Measurements from ENCODE around the gene RRM2. TPM values are rescaled to one million over a fixed set of nuclear protein-coding genes. Genes with fewer than 3 reads are reported as not detected.
"Not testable (repeated sequence)": the region's sequence is repeated elsewhere in the genome, so short reads cannot be mapped to it uniquely, and the experiment has no call there.

Gene RRM2
- total RNA-seq, 1 experiment from 2014 or later: 163 TPM

- no peak for DNase-seq
- H3K27ac ChIP-seq (ENCODE audit: insufficient read length, low read depth, low read length): no peak overlapping the region
- H3K36me3 Mint-ChIP-seq (ENCODE audit: insufficient read depth in 1 of 3, low read depth in 3 of 3): peaks cover 13 to 50% (median 46%) of the 10 kb centered on the region in 3 experiments; a peak in 6 of 7 replicates
- H3K79me2 ChIP-seq (ENCODE audit: insufficient read depth, low read length): no peaks in the 10 kb centered on the region
- no peak overlapping the region for H4K5ac ChIP-seq (ENCODE audit: insufficient read length, low read depth, low read length)
- H3K27me3 ChIP-seq (ENCODE audit: insufficient read depth, low read length): no peaks in the 10 kb centered on the region
- H3K27me3 Mint-ChIP-seq (ENCODE audit: low read depth): no peaks in the 10 kb centered on the region
- H4K20me1 ChIP-seq (ENCODE audit: control insufficient read depth, insufficient read depth, insufficient read length): no peaks in the 10 kb centered on the region
- no peak overlapping the region for H3T11ph ChIP-seq (ENCODE audit: low read length)
- no peaks in the 10 kb centered on the region for H3K4me1 Mint-ChIP-seq
- no peak overlapping the region for H2BK12ac ChIP-seq (ENCODE audit: insufficient read length, low read depth, low read length)
- H2BK120ac ChIP-seq (ENCODE audit: low read depth, low read length, poor library complexity, severe bottlenecking): no peak overlapping the region
- no peak overlapping the region for H2BK20ac ChIP-seq (ENCODE audit: low read depth, low read length, poor library complexity, severe bottlenecking)
- H3K14ac ChIP-seq (ENCODE audit: insufficient read depth, low read length): no peak overlapping the region
- H3K4me1 ChIP-seq (ENCODE audit: insufficient read depth, low read length): no peaks in the 10 kb centered on the region
- WGBS (ENCODE audit: extremely low coverage, insufficient read length, low lambda C conversion rate): no CpG with 5 or more reads among the region's 14 CpGs
- no peaks in the 10 kb centered on the region for H3K9me3 Mint-ChIP-seq
- H4K91ac ChIP-seq (ENCODE audit: insufficient read length, low read depth, low read length): no peak overlapping the region
- no peaks in the 10 kb centered on the region for H3K79me1 ChIP-seq (ENCODE audit: insufficient read depth, low read depth, low read length, poor library complexity, severe bottlenecking)
- no peak overlapping the region for H3K4me2 ChIP-seq (ENCODE audit: insufficient read depth, insufficient read length, low read length)
- H2AK5ac ChIP-seq (ENCODE audit: insufficient read length, low read length): no peak overlapping the region
- no peaks in the 10 kb centered on the region for H3K23me2 ChIP-seq (ENCODE audit: insufficient read length, low read depth, low read length, poor library complexity, severe bottlenecking)
- H3K23ac ChIP-seq (ENCODE audit: insufficient read length, low read depth, low read length): no peak overlapping the region
- no peak overlapping the region for H3K9ac ChIP-seq (ENCODE audit: extremely low read depth, insufficient read length, low read length)
- no peak overlapping the region for H3K4me3 Mint-ChIP-seq
- no peak overlapping the region for H3K18ac ChIP-seq (ENCODE audit: insufficient read length, low read depth, low read length)
- no peak for TF ChIP-seq CTCF (conservative IDR thresholded peaks at IDR 0.05)
- H4K8ac ChIP-seq (replicated peaks; ENCODE audit: insufficient read length, low read depth, low read length): no peak overlapping the region
- H3K4ac ChIP-seq (ENCODE audit: low read depth, low read length): no peak overlapping the region
- H2BK5ac ChIP-seq (ENCODE audit: insufficient read length, low read length): no peak overlapping the region
- H3K9me3 ChIP-seq (ENCODE audit: control insufficient read depth, low read depth, low read length): no peaks in the 10 kb centered on the region
- H2BK15ac ChIP-seq (ENCODE audit: low read depth, low read length): no peak overlapping the region
- no peak overlapping the region for H2AFZ ChIP-seq (ENCODE audit: low read length)
- no peak overlapping the region; a peak in 1 of 7 replicates for H3K27ac Mint-ChIP-seq
- no peak overlapping the region for H3K56ac ChIP-seq (ENCODE audit: insufficient read length, low read depth, low read length)
These were observed 23.9 kb downstream of the RRM2 start for GRCh38 chr2:10146366-10147005.

- H3K14ac ChIP-seq (ENCODE audit: insufficient read depth, low read length); H4K20me1 ChIP-seq (ENCODE audit: control insufficient read depth, insufficient read depth, insufficient read length); H3K9ac ChIP-seq (ENCODE audit: extremely low read depth, insufficient read length, low read length); H3K4me2 ChIP-seq (ENCODE audit: insufficient read depth, insufficient read length, low read length); H2AK5ac ChIP-seq (ENCODE audit: insufficient read length, low read length); H3T11ph ChIP-seq (ENCODE audit: low read length); H2BK15ac ChIP-seq (ENCODE audit: low read depth, low read length); H2BK120ac ChIP-seq (ENCODE audit: low read depth, low read length, poor library complexity, severe bottlenecking); H3K4me1 ChIP-seq (ENCODE audit: insufficient read depth, low read length); H3K27me3 ChIP-seq (ENCODE audit: insufficient read depth, low read length); H3K56ac ChIP-seq (ENCODE audit: insufficient read length, low read depth, low read length); H4K8ac ChIP-seq (replicated peaks; ENCODE audit: insufficient read length, low read depth, low read length); H3K79me1 ChIP-seq (ENCODE audit: insufficient read depth, low read depth, low read length, poor library complexity, severe bottlenecking); H3K27ac Mint-ChIP-seq; H3K27me3 Mint-ChIP-seq (ENCODE audit: low read depth); H3K18ac ChIP-seq (ENCODE audit: insufficient read length, low read depth, low read length); H3K4ac ChIP-seq (ENCODE audit: low read depth, low read length); H2BK20ac ChIP-seq (ENCODE audit: low read depth, low read length, poor library complexity, severe bottlenecking); H3K23ac ChIP-seq (ENCODE audit: insufficient read length, low read depth, low read length); H3K9me3 ChIP-seq (ENCODE audit: control insufficient read depth, low read depth, low read length); DNase-seq; H2BK5ac ChIP-seq (ENCODE audit: insufficient read length, low read length); H3K23me2 ChIP-seq (ENCODE audit: insufficient read length, low read depth, low read length, poor library complexity, severe bottlenecking); H3K9me3 Mint-ChIP-seq; H3K4me1 Mint-ChIP-seq; H3K79me2 ChIP-seq (ENCODE audit: insufficient read depth, low read length); H4K91ac ChIP-seq (ENCODE audit: insufficient read length, low read depth, low read length); H2AFZ ChIP-seq (ENCODE audit: low read length); H2BK12ac ChIP-seq (ENCODE audit: insufficient read length, low read depth, low read length); H4K5ac ChIP-seq (ENCODE audit: insufficient read length, low read depth, low read length); H3K4me3 Mint-ChIP-seq; H3K27ac ChIP-seq (ENCODE audit: insufficient read length, low read depth, low read length): not testable (repeated sequence)
- H3K36me3 Mint-ChIP-seq (ENCODE audit: insufficient read depth in 1 of 3, low read depth in 3 of 3): peaks cover 13 to 50% (median 46%) of the 10 kb centered on the region in 3 experiments; a peak in 6 of 7 replicates
- no CpG with 5 or more reads among the region's 15 CpGs for WGBS (ENCODE audit: extremely low coverage, insufficient read length, low lambda C conversion rate)
These were observed 24.6 kb downstream of the RRM2 start for GRCh38 chr2:10147050-10147660.
